ENCODE results near the gene POLR2E. TPM values are rescaled to one million over a fixed set of nuclear protein-coding genes. Genes with fewer than 3 reads are reported as not detected.

POLR2E gene
- total RNA-seq, 1 donor from 2014 or later: 140 TPM

DNA sequence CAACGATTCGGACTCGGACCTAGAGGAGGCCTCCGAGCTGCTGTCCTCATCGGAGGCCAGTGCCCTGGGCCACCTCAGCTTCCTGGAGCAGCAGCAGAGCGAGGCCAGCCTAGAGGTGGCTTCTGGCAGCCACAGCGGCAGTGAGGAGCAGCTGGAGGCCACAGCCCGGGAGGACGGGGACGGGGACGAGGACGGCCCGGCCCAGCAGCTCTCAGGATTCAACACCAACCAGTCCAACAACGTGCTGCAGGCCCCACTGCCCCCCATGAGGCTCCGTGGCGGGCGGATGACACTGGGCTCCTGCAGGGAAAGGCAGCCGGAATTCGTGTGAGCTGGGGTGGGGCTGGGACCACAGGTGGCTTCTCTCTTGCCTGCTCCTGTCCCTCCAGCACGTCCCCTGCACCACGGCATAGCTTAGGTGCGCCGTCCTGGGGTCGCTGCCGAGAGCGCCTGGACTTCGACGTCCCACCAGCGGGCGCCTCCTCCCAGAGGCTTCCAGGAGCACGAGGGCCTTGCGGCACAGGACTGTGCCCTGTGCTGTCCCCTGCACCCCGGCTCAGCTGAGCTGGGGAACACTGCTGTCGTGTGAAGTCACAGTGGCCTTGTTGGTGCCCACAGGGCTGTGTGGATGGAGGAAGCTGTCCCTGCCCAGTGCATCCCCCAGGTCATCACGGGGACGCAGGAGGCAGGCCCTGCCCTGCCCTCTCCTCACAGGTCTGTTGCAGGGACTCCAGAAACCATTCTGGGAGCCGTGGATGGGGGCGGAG is 9.3 kb downstream of the POLR2E start:
- DNase-seq: no peak
- Mint-ChIP-seq H3K36me3 (ENCODE audit: unreplicated experiment) (no peaks in the 10 kb centered on the region), H3K4me1 (ENCODE audit: low read depth, unreplicated experiment) (peaks cover 2% of the 10 kb centered on the region), H3K27me3 (ENCODE audit: unreplicated experiment) (peaks cover 2% of the 10 kb centered on the region), H3K27ac (ENCODE audit: unreplicated experiment) (no peak overlapping the region), H3K4me3 (ENCODE audit: unreplicated experiment) (no peak overlapping the region), H3K9me3 (ENCODE audit: unreplicated experiment) (peaks cover 2% of the 10 kb centered on the region)
- TF ChIP-seq CTCF (IDR thresholded peaks at IDR 0.05; ENCODE audit: partially characterized antibody, unreplicated experiment): no peak

DNA sequence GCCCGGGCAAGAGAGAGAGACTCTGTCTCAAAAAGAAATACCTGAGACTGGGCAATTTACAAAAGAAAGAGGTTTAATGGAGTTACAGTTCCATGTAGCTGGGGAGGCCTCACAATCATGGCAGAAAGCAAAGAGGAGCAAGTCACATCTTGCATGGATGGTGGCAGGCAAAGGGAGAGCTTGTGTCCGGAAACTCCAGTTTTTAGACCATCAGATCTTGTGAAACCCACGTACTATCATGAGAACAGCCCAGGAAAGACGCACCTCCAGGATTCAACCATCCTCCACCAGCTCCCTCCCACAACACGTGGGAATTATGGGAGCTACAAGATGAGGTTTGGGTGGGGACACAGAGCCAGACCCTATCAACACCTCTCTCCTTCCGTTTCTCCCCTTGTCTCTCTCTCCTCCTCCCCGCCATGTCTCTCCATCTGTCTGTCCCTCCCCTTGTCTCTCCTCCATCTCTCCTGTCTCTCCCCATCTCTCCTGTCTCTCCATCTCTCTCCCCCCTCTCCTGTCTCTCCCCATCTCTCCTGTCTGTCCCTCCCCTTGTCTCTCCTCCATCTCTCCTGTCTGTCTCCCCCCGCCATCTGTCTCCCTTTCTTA is 10.0 kb downstream of the POLR2E start:
- Mint-ChIP-seq H3K4me1 (ENCODE audit: low read depth, unreplicated experiment) (peaks cover 2% of the 10 kb centered on the region), H3K27ac (ENCODE audit: unreplicated experiment) (peak overlapping the region; percentile 38)
- no peak for TF ChIP-seq CTCF (IDR thresholded peaks at IDR 0.05; ENCODE audit: partially characterized antibody, unreplicated experiment)

DNA sequence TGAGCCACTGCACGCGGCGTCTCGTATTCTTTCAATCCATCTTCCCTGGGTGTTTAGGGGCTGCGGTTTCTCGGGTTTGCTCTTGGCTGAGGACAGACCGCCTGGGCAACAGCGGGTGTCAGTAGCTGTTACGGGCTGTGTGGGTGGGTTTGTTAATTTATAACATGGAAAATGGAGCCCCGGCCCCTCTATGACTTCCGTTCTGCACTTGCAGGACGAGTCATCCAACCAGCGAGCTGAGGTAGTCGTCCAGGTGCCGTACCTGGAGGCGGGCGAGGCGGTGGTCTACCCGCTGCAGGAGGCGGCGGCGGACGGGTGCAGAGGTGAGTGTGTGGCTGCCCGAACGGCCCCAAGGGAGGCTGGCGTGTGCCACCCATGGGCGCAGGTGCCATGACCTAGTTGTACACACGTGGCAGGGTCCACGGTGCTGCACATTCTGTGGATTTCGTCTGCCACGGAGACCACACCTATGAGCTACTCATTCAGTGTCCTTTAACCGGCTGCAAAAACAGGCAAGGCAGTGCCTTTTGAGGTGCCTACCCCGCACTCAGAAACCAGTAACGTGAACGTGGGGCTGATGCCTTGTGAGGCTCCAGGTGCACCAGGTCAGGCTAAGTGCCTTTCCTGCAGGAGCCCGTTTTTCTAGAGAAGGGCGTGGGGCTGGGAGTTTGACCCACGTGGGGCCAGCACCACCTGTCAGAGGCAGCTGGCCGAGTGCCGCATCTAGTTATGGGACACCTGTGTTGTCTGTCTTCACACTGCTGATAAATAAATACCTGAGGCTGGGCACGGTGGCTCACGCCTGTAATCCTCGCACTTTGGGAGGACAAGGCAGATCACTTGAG is 10.9 kb downstream of the POLR2E start:
- peaks cover 2% of the 10 kb centered on the region for H3K4me1 Mint-ChIP-seq (ENCODE audit: low read depth, unreplicated experiment)
- peaks cover 2% of the 10 kb centered on the region for H3K27me3 Mint-ChIP-seq (ENCODE audit: unreplicated experiment)
- TF ChIP-seq CTCF (IDR thresholded peaks at IDR 0.05; ENCODE audit: partially characterized antibody, unreplicated experiment): no peak
- H3K9me3 Mint-ChIP-seq (ENCODE audit: unreplicated experiment): peaks cover 2% of the 10 kb centered on the region
- no peak overlapping the region for H3K27ac Mint-ChIP-seq (ENCODE audit: unreplicated experiment)
- no peaks in the 10 kb centered on the region for H3K36me3 Mint-ChIP-seq (ENCODE audit: unreplicated experiment)
- no peak overlapping the region for H3K4me3 Mint-ChIP-seq (ENCODE audit: unreplicated experiment)
- DNase-seq: peak; percentile 7

More for the DNA sequence above, 10.0 kb downstream of the POLR2E start:
- DNase-seq: no peak
- H3K36me3 Mint-ChIP-seq (ENCODE audit: unreplicated experiment): no peaks in the 10 kb centered on the region
- peaks cover 2% of the 10 kb centered on the region for H3K9me3 Mint-ChIP-seq (ENCODE audit: unreplicated experiment)
- H3K4me3 Mint-ChIP-seq (ENCODE audit: unreplicated experiment): peak overlapping the region; percentile 18
- H3K27me3 Mint-ChIP-seq (ENCODE audit: unreplicated experiment): peaks cover 2% of the 10 kb centered on the region

DNA sequence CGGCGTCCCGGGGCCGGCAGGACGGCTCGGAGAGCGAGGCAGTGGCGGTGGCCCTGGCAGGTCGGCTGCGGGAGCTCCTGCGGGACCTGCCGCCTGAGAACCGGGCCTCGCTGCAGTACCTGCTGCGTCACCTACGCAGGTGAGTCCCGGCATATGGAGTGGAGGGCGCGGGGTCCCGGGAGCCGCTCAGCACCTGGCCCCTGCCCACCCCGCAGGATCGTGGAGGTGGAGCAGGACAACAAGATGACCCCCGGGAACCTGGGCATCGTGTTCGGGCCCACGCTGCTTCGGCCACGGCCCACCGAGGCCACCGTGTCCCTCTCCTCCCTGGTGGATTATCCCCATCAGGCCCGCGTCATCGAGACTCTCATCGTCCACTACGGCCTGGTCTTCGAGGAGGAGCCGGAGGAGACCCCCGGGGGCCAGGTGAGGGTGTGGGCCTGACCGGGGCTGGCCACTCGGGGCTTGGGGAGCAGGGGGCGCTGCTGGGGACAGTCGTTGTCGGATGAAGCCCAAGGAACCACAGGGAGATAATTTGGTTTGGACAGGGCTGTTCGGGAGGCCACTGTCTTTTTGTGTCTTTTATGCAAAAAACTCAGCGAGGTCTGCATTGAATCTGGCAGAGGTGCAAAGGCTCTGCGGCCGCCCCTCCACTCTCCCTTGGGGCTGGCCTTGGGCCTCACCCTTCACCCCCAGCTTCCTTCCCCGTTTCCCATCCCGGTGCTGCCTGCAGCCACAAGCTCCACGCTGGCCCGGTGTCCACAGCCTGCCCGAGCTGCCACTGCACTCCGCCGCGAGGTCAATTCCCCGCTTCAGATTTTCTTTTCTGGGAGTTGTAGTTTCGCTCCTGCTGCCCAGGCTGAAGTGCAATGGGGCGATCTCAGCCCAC is 12.0 kb downstream of the POLR2E start:
- Mint-ChIP-seq H3K27ac (ENCODE audit: unreplicated experiment) (no peak overlapping the region), H3K36me3 (ENCODE audit: unreplicated experiment) (no peaks in the 10 kb centered on the region), H3K4me3 (ENCODE audit: unreplicated experiment) (no peak overlapping the region), H3K4me1 (ENCODE audit: low read depth, unreplicated experiment) (peaks cover 2% of the 10 kb centered on the region), H3K27me3 (ENCODE audit: unreplicated experiment) (peaks cover 2% of the 10 kb centered on the region), H3K9me3 (ENCODE audit: unreplicated experiment) (peaks cover 2% of the 10 kb centered on the region)
- peak; percentile 10 for DNase-seq
- TF ChIP-seq CTCF (IDR thresholded peaks at IDR 0.05; ENCODE audit: partially characterized antibody, unreplicated experiment): no peak
